Subcutaneous abdominal adipose tissue (tissue), 5 donors: Measurements from ENCODE around the gene ZNF561.
"Not testable (repeated sequence)": the region's sequence is repeated elsewhere in the genome, so short reads cannot be mapped to it uniquely, and the experiment has no call there.

Experiments
- H3K27ac ChIP-seq: one replicate; pipeline ENCODE4 v1.7.0; 2013; ENCODE audit warnings: low read depth, mild to moderate bottlenecking, inconsistent platforms, low read length, moderate library complexity
- H3K27me3 ChIP-seq, 5 donors: one replicate each; pipeline ENCODE4 v1.7.0; 2013; ENCODE audit warnings: low read length in 5 of 5, inconsistent platforms in 1 of 5; ENCODE audit not compliant: control insufficient read depth in 5 of 5, insufficient read depth in 4 of 5
- H3K36me3 ChIP-seq, 5 donors: one replicate each; pipeline ENCODE4 v1.7.0; 2013; ENCODE audit warnings: low read length in 5 of 5; ENCODE audit not compliant: control insufficient read depth in 5 of 5, insufficient read depth in 5 of 5
- H3K4me1 ChIP-seq, 5 donors: one replicate each; pipeline ENCODE4 v1.7.0; 2013; ENCODE audit warnings: low read length in 5 of 5, mild to moderate bottlenecking in 3 of 5, moderate library complexity in 1 of 5; ENCODE audit not compliant: control insufficient read depth in 5 of 5, insufficient read depth in 5 of 5
- H3K4me3 ChIP-seq, 5 donors: one replicate each; pipeline ENCODE4 v1.7.0; 2013; ENCODE audit warnings: low read length in 5 of 5, low read depth in 1 of 5
- H3K9ac ChIP-seq, 5 donors: one replicate each; pipeline ENCODE4 v1.7.0; 2013; ENCODE audit warnings: low read length in 5 of 5, mild to moderate bottlenecking in 4 of 5, moderate library complexity in 3 of 5
- H3K9me3 ChIP-seq, 5 donors: one replicate each; pipeline ENCODE4 v1.7.0; 2013; ENCODE audit warnings: low read length in 5 of 5; ENCODE audit not compliant: control insufficient read depth in 5 of 5
- donor health status: healthy.
- donor health status: healthy.
- donor health status: healthy.
- donor health status: healthy.
- donor health status: healthy.

Gene ZNF561

GRCh38 chr19:9621156-9622037, at the start of gene ZNF561:
Gene ZNF561, minus strand, starts transcription at chr19:9621232. Its CDS starts 1,776 bp downstream, at chr19:9619456.
- Histone ChIP-seq H3K4me3 (peak within 1 kb of the TSS; percentile 96 to 100 (median 99)), H3K27me3 (no peaks in the 10 kb centered on the region), H3K4me1 (peaks cover 1 to 25% (median 18%) of the 10 kb centered on the region in 5 donors), H3K36me3 (peaks cover 9 to 30% (median 26%) of the 10 kb centered on the region in 5 donors), H3K9me3 (no peaks in the 10 kb centered on the region), H3K9ac (peak within 1 kb of the TSS; percentile 80 to 95 (median 91)), H3K27ac (peak within 1 kb of the TSS; percentile 94)

- Histone ChIP-seq H3K4me3 (no peak overlapping the region), H3K9me3 (peaks cover 4 to 36% (median 28%) of the 10 kb centered on the region in 5 donors)
Observed at GRCh38 chr19:9668544-9668943, 47.5 kb upstream of the ZNF561 start.

GRCh38 chr19:9667898-9668297, 46.9 kb upstream of the ZNF561 start:
- H3K9ac ChIP-seq: no peak overlapping the region

More at GRCh38 chr19:9668544-9668943, 47.5 kb upstream of the ZNF561 start:
- Histone ChIP-seq H3K36me3 (peaks cover 3 to 14% (median 7%) of the 10 kb centered on the region in 5 donors), H3K9ac (no peak overlapping the region), H3K27me3 (no peaks in the 10 kb centered on the region), H3K27ac (no peak overlapping the region), H3K4me1 (no peaks in the 10 kb centered on the region)

GRCh38 chr19:9658769-9659168, 37.7 kb upstream of the ZNF561 start:
- H3K27ac ChIP-seq: no peak overlapping the region
- peaks cover 0 to 7% (median 5%) of the 10 kb centered on the region in 5 donors for H3K9me3 ChIP-seq
- no peaks in the 10 kb centered on the region for H3K27me3 ChIP-seq
- no peak overlapping the region for H3K4me3 ChIP-seq
- peaks cover 9 to 36% (median 34%) of the 10 kb centered on the region in 5 donors for H3K36me3 ChIP-seq
- peaks cover 0 to 4% (median 0%) of the 10 kb centered on the region in 5 donors for H3K4me1 ChIP-seq
- no peak overlapping the region for H3K9ac ChIP-seq

More at GRCh38 chr19:9667898-9668297, 46.9 kb upstream of the ZNF561 start:
- H3K36me3 ChIP-seq: peaks cover 3 to 14% (median 7%) of the 10 kb centered on the region in 5 donors
- no peak overlapping the region for H3K4me3 ChIP-seq
- no peaks in the 10 kb centered on the region for H3K27me3 ChIP-seq
- peaks cover 4 to 36% (median 23%) of the 10 kb centered on the region in 5 donors for H3K9me3 ChIP-seq
- H3K4me1 ChIP-seq: no peaks in the 10 kb centered on the region
- H3K27ac ChIP-seq: no peak overlapping the region

- not testable (repeated sequence) for H3K27ac ChIP-seq, H3K27me3 ChIP-seq, H3K4me1 ChIP-seq
- H3K9me3 ChIP-seq: peaks cover 12 to 34% (median 25%) of the 10 kb centered on the region in 5 donors
- peak overlapping the region in 4 of 5 donors; percentile 7 to 51 (median 23) for H3K4me3 ChIP-seq
- peak overlapping the region in 1 of 5 donors; percentile 28 for H3K9ac ChIP-seq
- peaks cover 23 to 64% (median 60%) of the 10 kb centered on the region in 5 donors for H3K36me3 ChIP-seq
Observed at GRCh38 chr19:9653066-9653555, 32.1 kb upstream of the ZNF561 start.

- H3K4me1 ChIP-seq, H3K9ac ChIP-seq, H3K4me3 ChIP-seq, H3K27ac ChIP-seq, H3K27me3 ChIP-seq: not testable (repeated sequence)
- Histone ChIP-seq H3K36me3 (peaks cover 20 to 71% (median 58%) of the 10 kb centered on the region in 5 donors), H3K9me3 (peaks cover 12 to 34% (median 25%) of the 10 kb centered on the region in 5 donors)
Observed at GRCh38 chr19:9651464-9651863, 30.4 kb upstream of the ZNF561 start.

GRCh38 chr19:9650345-9650744, 29.3 kb upstream of the ZNF561 start:
- H3K36me3 ChIP-seq: peaks cover 22 to 63% (median 50%) of the 10 kb centered on the region in 5 donors
- no peak overlapping the region for H3K4me3 ChIP-seq
- H3K9me3 ChIP-seq: peaks cover 12 to 34% (median 25%) of the 10 kb centered on the region in 5 donors
- no peak overlapping the region for H3K27ac ChIP-seq
- H3K4me1 ChIP-seq: peaks cover 0 to 4% (median 0%) of the 10 kb centered on the region in 5 donors
- no peak overlapping the region for H3K9ac ChIP-seq
- no peaks in the 10 kb centered on the region for H3K27me3 ChIP-seq

- H3K36me3 ChIP-seq: peaks cover 3 to 43% (median 16%) of the 10 kb centered on the region in 5 donors
- H3K4me1 ChIP-seq: no peaks in the 10 kb centered on the region
- H3K27me3 ChIP-seq: no peaks in the 10 kb centered on the region
- H3K9ac ChIP-seq: peak overlapping the region in 1 of 5 donors; percentile 8
- H3K9me3 ChIP-seq: peaks cover 0 to 4% (median 0%) of the 10 kb centered on the region in 5 donors
- no peak overlapping the region for H3K27ac ChIP-seq
- no peak overlapping the region for H3K4me3 ChIP-seq
Observed at GRCh38 chr19:9645472-9645871, 24.4 kb upstream of the ZNF561 start.

- peaks cover 0 to 4% (median 0%) of the 10 kb centered on the region in 5 donors for H3K9me3 ChIP-seq
- peaks cover 3 to 41% (median 14%) of the 10 kb centered on the region in 5 donors for H3K36me3 ChIP-seq
- H3K4me1 ChIP-seq: no peaks in the 10 kb centered on the region
- no peaks in the 10 kb centered on the region for H3K27me3 ChIP-seq
- H3K27ac ChIP-seq: no peak overlapping the region
- H3K4me3 ChIP-seq: no peak overlapping the region
- H3K9ac ChIP-seq: no peak overlapping the region
Observed at GRCh38 chr19:9644472-9644871, 23.4 kb upstream of the ZNF561 start.

GRCh38 chr19:9641810-9642209, 20.8 kb upstream of the ZNF561 start:
- Histone ChIP-seq H3K36me3 (peaks cover 8 to 29% (median 10%) of the 10 kb centered on the region in 5 donors), H3K27me3 (no peaks in the 10 kb centered on the region), H3K4me1 (no peaks in the 10 kb centered on the region), H3K9me3 (peaks cover 0 to 4% (median 0%) of the 10 kb centered on the region in 5 donors), H3K27ac (no peak overlapping the region), H3K9ac (no peak overlapping the region), H3K4me3 (no peak overlapping the region)
